Stimulated activated CD4-positive, alpha-beta T cell treated with anti-CD3 and anti-CD28 coated beads, TNF-alpha, amount 100 ng/mL, for 24 hours (primary cell): ENCODE results near the gene OR5H2.

Source experiments
- DNase-seq, 3 experiments: peaks; one replicate each; pipeline ENCODE4 v3.0.0-alpha.2; 2020; ENCODE audit warnings: low read depth in 3 of 3

OR5H2 gene

DNA sequence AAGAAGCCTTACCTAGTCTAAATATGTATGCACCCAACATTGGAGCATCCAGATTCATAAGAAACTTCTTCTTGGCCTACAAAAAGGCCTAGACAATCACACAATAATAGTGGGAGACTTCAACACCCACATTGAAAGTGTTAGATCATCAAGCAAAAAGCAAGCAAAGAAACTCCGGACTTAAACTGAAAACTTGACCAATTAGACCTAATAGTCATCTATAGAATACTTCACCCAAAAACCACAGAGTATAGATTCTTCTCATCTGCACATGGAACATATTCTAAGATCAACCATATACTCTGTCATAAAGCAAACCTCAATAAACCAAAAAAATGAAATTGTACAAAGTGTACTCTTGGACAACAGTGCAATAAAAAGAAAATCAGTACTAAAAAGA, 49.0 kb downstream of the OR5H2 start:
- DNase-seq = no peak
